Adipocyte (in vitro differentiated cells): ENCODE data around the gene CEP89.
"Not testable (repeated sequence)": the region's sequence is repeated elsewhere in the genome, so short reads cannot be mapped to it uniquely, and the experiment has no call there.

Experiments used
- DNase-seq: peaks from one replicate; pipeline ENCODE4 v3.0.0-alpha.2; 2015; ENCODE audit warnings: low read depth
- H3K27me3 ChIP-seq: replicated peaks from 2 replicates; pipeline ENCODE4 v1.7.0; 2013; ENCODE audit warnings: mild to moderate bottlenecking, low read length, moderate library complexity; ENCODE audit not compliant: control insufficient read depth, insufficient read depth
- H3K36me3 ChIP-seq: 2 replicates; pipeline ENCODE4 v1.7.0; 2013; ENCODE audit warnings: low read length, mild to moderate bottlenecking, moderate library complexity; ENCODE audit not compliant: control insufficient read depth, insufficient read depth, severe bottlenecking
- H3K4me1 ChIP-seq: 2 replicates; pipeline ENCODE4 v1.7.0; 2013; ENCODE audit warnings: mild to moderate bottlenecking, low read length, moderate library complexity; ENCODE audit not compliant: control insufficient read depth, insufficient read depth
- H3K4me3 ChIP-seq: 2 replicates; pipeline ENCODE4 v1.7.0; 2013; ENCODE audit warnings: mild to moderate bottlenecking, low read length, moderate library complexity
- H3K9ac ChIP-seq: 2 replicates; pipeline ENCODE4 v1.7.0; 2013; ENCODE audit warnings: mild to moderate bottlenecking, low read length, moderate library complexity
- H3K9me3 ChIP-seq: 2 replicates; pipeline ENCODE4 v1.7.0; 2013; ENCODE audit warnings: mild to moderate bottlenecking, low read length, moderate library complexity; ENCODE audit not compliant: control insufficient read depth

CEP89 gene

GRCh38 chr19:32890841-32891240 lies 80.9 kb downstream of the CEP89 start:
- Histone ChIP-seq H3K4me1 (no peaks in the 10 kb centered on the region), H3K4me3 (no peak overlapping the region), H3K9me3 (peaks cover 18% of the 10 kb centered on the region), H3K27me3 (no peaks in the 10 kb centered on the region), H3K36me3 (peaks cover 8% of the 10 kb centered on the region), H3K9ac (no peak overlapping the region)
- DNase-seq = no peak

GRCh38 chr19:32890326-32890725 lies 81.4 kb downstream of the CEP89 start:
- no peak overlapping the region for H3K4me3 ChIP-seq
- no peak overlapping the region for H3K9ac ChIP-seq
- peaks cover 8% of the 10 kb centered on the region for H3K36me3 ChIP-seq
- H3K4me1 ChIP-seq = no peaks in the 10 kb centered on the region
- no peaks in the 10 kb centered on the region for H3K27me3 ChIP-seq
- peaks cover 18% of the 10 kb centered on the region for H3K9me3 ChIP-seq
- DNase-seq = no peak

DNA sequence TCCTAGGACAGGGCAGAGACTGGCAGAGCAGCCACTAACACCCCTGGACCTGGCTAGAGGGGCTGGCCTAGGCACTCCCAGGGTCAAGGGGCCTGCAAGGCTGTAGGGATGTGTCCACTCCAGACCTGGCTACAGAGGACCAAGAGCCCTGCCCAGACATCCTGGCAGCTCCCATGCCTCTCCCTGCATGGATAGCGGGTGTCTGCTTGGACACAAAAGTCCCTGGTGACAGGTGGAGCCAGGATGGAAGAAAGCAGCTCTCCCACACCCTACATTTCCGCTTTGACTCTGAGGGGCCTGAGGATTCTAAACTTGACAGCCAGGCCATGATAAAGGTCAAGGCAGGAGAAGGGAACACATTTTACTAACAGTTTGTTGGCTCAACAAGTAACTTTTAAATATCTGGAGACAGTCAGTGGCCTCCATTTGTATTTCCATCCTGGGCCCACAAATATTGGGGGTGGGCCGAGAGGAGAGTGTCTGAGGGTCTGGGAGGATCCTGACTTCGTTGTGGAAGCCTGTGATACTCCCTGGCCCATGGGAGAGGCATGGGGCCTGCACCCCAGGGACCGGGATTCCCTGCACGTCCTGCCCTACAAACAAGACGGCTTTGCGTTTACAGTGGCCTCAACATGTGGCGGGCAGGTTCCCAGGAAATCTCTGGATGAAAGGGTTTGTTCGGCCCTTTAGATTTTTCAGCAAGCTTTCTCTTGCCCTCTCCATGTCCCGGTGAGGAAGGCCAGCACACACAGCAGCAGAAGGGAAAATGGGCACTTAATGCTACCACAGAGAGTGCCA lies 82.4 kb downstream of the CEP89 start:
- H3K27me3 ChIP-seq = no peaks in the 10 kb centered on the region
- no peak for DNase-seq
- no peak overlapping the region for H3K4me3 ChIP-seq

GRCh38 chr19:32887572-32888215 lies 84.1 kb downstream of the CEP89 start:
- H3K36me3 ChIP-seq = peaks cover 3% of the 10 kb centered on the region
- H3K27me3 ChIP-seq = no peaks in the 10 kb centered on the region
- H3K4me3 ChIP-seq = no peak overlapping the region
- no peak overlapping the region for H3K9ac ChIP-seq
- peaks cover 12% of the 10 kb centered on the region for H3K9me3 ChIP-seq
- DNase-seq = no peak
- H3K4me1 ChIP-seq = no peaks in the 10 kb centered on the region

More for the DNA sequence above, 82.4 kb downstream of the CEP89 start:
- Histone ChIP-seq H3K36me3 (peaks cover 8% of the 10 kb centered on the region), H3K4me1 (no peaks in the 10 kb centered on the region), H3K9me3 (peaks cover 18% of the 10 kb centered on the region), H3K9ac (no peak overlapping the region)

DNA sequence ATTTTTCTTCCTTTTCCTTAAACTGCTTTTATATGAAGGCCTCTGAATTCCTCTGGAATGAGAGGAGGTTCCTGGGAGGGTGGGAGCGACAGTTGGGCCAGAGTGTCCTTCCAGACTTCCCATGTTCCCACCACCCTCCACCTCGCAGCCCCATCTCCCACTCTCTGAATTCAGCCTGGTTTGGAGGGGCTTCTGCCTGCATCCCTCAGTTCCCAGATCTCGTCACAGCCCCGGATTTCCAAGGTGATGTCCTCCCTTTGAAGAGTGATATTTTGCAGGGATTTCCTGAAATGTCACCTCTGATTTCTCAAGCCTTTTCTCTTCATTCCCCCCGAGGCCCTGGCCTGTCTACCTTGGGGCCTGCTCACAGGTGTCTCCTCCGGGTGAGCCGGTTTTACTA lies 85.5 kb downstream of the CEP89 start:
- H3K4me3 ChIP-seq = no peak overlapping the region
- H3K4me1 ChIP-seq = no peaks in the 10 kb centered on the region
- no peaks in the 10 kb centered on the region for H3K27me3 ChIP-seq
- H3K36me3 ChIP-seq = peaks cover 1% of the 10 kb centered on the region
- H3K9ac ChIP-seq = no peak overlapping the region
- no peak for DNase-seq
- peaks cover under 1% of the 10 kb centered on the region for H3K9me3 ChIP-seq

GRCh38 chr19:32885255-32885654 lies 86.5 kb downstream of the CEP89 start:
- not testable (repeated sequence) for H3K9ac ChIP-seq, H3K9me3 ChIP-seq, H3K4me1 ChIP-seq, H3K4me3 ChIP-seq, H3K36me3 ChIP-seq, H3K27me3 ChIP-seq, DNase-seq

GRCh38 chr19:32881766-32882165 lies 90.0 kb downstream of the CEP89 start:
- Histone ChIP-seq H3K36me3 (peaks cover 5% of the 10 kb centered on the region), H3K27me3 (no peaks in the 10 kb centered on the region), H3K9ac (no peak overlapping the region), H3K4me3 (no peak overlapping the region), H3K9me3 (no peaks in the 10 kb centered on the region), H3K4me1 (no peaks in the 10 kb centered on the region)
- no peak for DNase-seq

- H3K4me1 ChIP-seq = no peaks in the 10 kb centered on the region
These were observed 91.1 kb downstream of the CEP89 start for GRCh38 chr19:32880622-32881021.

GRCh38 chr19:32879741-32880140 lies 92.0 kb downstream of the CEP89 start:
- no peaks in the 10 kb centered on the region for H3K27me3 ChIP-seq
- H3K4me3 ChIP-seq = no peak overlapping the region
- H3K9me3 ChIP-seq = no peaks in the 10 kb centered on the region
- no peaks in the 10 kb centered on the region for H3K4me1 ChIP-seq
- no peak overlapping the region for H3K9ac ChIP-seq
- H3K36me3 ChIP-seq = peaks cover 5% of the 10 kb centered on the region
- no peak for DNase-seq

More at GRCh38 chr19:32880622-32881021, 91.1 kb downstream of the CEP89 start:
- Histone ChIP-seq H3K4me3 (no peak overlapping the region), H3K9ac (no peak overlapping the region), H3K9me3 (no peaks in the 10 kb centered on the region), H3K36me3 (peaks cover 5% of the 10 kb centered on the region), H3K27me3 (no peaks in the 10 kb centered on the region)
- DNase-seq = no peak

GRCh38 chr19:32878988-32879387 lies 92.8 kb downstream of the CEP89 start:
- H3K9me3 ChIP-seq = no peaks in the 10 kb centered on the region
- no peak overlapping the region for H3K9ac ChIP-seq
- DNase-seq = no peak
- H3K27me3 ChIP-seq = no peaks in the 10 kb centered on the region
- H3K4me1 ChIP-seq = no peaks in the 10 kb centered on the region
- no peak overlapping the region for H3K4me3 ChIP-seq
- peaks cover 5% of the 10 kb centered on the region for H3K36me3 ChIP-seq

DNA sequence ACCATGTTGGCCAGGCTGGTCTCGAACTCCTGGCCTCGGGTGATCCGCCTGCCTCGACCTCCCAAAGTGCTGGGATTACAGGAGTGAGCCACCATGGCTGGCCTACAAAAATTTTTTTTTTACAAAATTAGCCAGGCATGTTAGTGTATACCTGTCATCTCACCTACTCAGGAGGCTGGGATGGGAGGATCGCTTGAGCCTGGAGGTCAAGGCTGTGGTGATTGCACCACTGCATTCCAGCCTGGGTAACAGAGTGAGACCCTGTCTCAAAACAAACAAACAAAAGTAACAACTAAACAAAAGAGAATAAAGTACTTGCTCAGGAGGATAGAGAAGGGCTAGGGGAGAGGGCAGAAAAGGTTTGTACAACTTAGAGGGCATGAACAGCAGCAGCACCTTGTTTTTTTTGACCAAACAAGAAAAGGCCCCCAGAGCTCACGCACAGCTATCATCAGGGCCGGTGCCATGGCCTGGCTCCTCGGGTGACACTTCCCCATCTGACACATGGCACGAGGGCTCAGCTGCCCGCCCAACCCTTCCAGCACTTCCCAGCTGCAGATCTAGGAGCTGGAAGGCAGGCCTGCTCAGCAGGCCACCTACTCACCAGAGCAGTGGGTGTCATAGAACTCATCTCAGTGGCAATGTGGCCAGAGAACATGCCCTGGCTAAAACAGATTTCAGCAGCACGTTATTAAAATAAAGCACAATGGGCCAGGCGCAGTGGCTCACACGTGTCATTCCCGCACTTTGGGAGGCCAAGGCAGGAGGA lies 93.6 kb downstream of the CEP89 start:
- no peaks in the 10 kb centered on the region for H3K27me3 ChIP-seq
- no peak for DNase-seq
- H3K4me3 ChIP-seq = no peak overlapping the region
- H3K4me1 ChIP-seq = no peaks in the 10 kb centered on the region
- H3K9ac ChIP-seq = no peak overlapping the region
- H3K36me3 ChIP-seq = peaks cover 5% of the 10 kb centered on the region
- H3K9me3 ChIP-seq = no peaks in the 10 kb centered on the region
